ENCODE data around the gene TWSG1. TPM values are rescaled to one million over a fixed set of nuclear protein-coding genes. Genes with fewer than 3 reads are reported as not detected.
A peak's percentile ranks its signal among the peaks of the same experiment; 100 is the strongest.
"Not testable (repeated sequence)": the region's sequence is repeated elsewhere in the genome, so short reads cannot be mapped to it uniquely, and the experiment has no call there.

The TWSG1 gene
- total and polyA plus RNA-seq, 5 donors from 2014 or later: 1.9 to 2.6 (median 2.5) TPM

GRCh38 chr18:9389706-9390105 lies 55.1 kb downstream of the TWSG1 start:
- Mint-ChIP-seq H3K36me3 (peaks cover 6% of the 10 kb centered on the region), H3K9me3 (peaks cover 0 to 12% (median 0%) of the 10 kb centered on the region in 7 donors), H3K4me3 (no peak overlapping the region), H3K27me3 (no peaks in the 10 kb centered on the region), H3K4me1 (peaks cover 0 to 2% (median 0%) of the 10 kb centered on the region in 4 donors), H3K27ac (no peak overlapping the region)
- Histone ChIP-seq H3K27ac (ENCODE audit: insufficient read depth, low read length, poor library complexity, severe bottlenecking) (no peak overlapping the region), H3K4me3 (ENCODE audit: low read depth, low read length) (no peak overlapping the region), H3K4me1 (ENCODE audit: control insufficient read depth, insufficient read depth, low read length, poor library complexity, severe bottlenecking) (no peaks in the 10 kb centered on the region), H3K9me3 (ENCODE audit: control insufficient read depth in 2 of 2, low read length in 2 of 2) (peaks cover 2 to 4% of the 10 kb centered on the region in 2 experiments), H3K27me3 (ENCODE audit: control insufficient read depth, insufficient read depth, low read length) (no peaks in the 10 kb centered on the region), H3K36me3 (ENCODE audit: control insufficient read depth, insufficient read depth, low read length) (no peaks in the 10 kb centered on the region)
- no peak for ATAC-seq (ENCODE audit: low read depth in 2 of 2)
- no peak for DNase-seq

GRCh38 chr18:9392726-9393125 lies 58.2 kb downstream of the TWSG1 start:
- no peak overlapping the region for H3K27ac ChIP-seq (ENCODE audit: insufficient read depth, low read length, poor library complexity, severe bottlenecking)
- H3K4me3 ChIP-seq (ENCODE audit: low read depth, low read length): no peak overlapping the region
- Mint-ChIP-seq H3K36me3 (peaks cover 19% of the 10 kb centered on the region), H3K27ac (no peak overlapping the region), H3K4me3 (no peak overlapping the region), H3K27me3 (no peaks in the 10 kb centered on the region), H3K9me3 (peaks cover 0 to 12% (median 0%) of the 10 kb centered on the region in 7 donors), H3K4me1 (no peaks in the 10 kb centered on the region)
- ATAC-seq (ENCODE audit: low read depth in 2 of 2) (no peak), DNase-seq (no peak)
- no peaks in the 10 kb centered on the region for H3K36me3 ChIP-seq (ENCODE audit: control insufficient read depth, insufficient read depth, low read length)
- H3K27me3 ChIP-seq (ENCODE audit: control insufficient read depth, insufficient read depth, low read length): no peaks in the 10 kb centered on the region
- no peaks in the 10 kb centered on the region for H3K4me1 ChIP-seq (ENCODE audit: control insufficient read depth, insufficient read depth, low read length, poor library complexity, severe bottlenecking)
- peaks cover 2 to 4% of the 10 kb centered on the region in 2 experiments for H3K9me3 ChIP-seq (ENCODE audit: control insufficient read depth in 2 of 2, low read length in 2 of 2)

DNA sequence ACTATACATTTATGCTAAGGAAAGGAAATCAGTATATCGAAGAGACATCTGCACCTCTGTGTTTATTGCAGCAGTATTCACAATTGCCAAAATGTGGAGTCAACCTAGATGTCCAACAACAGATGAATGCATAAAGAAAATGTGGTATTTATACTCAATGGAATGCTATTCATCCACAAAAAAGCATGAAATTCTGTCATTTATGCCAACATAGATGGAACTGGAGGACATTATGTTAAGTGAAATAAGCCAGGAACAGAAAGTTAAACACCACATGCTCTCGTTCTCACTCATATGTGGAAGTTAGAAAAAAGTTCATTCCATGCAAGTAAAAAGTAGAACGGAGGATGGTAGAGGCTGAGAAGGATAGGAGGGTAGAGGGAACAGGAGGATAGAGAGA lies 59.5 kb downstream of the TWSG1 start:
- H3K4me3 Mint-ChIP-seq: no peak overlapping the region
- H3K4me3 ChIP-seq (ENCODE audit: low read depth, low read length): no peak overlapping the region
- H3K27ac Mint-ChIP-seq: no peak overlapping the region
- H3K9me3 Mint-ChIP-seq: peaks cover 0 to 12% (median 0%) of the 10 kb centered on the region in 7 donors
- H3K4me1 ChIP-seq (ENCODE audit: control insufficient read depth, insufficient read depth, low read length, poor library complexity, severe bottlenecking): no peaks in the 10 kb centered on the region
- no peaks in the 10 kb centered on the region for H3K27me3 ChIP-seq (ENCODE audit: control insufficient read depth, insufficient read depth, low read length)
- H3K4me1 Mint-ChIP-seq: no peaks in the 10 kb centered on the region
- H3K36me3 Mint-ChIP-seq: peaks cover 19% of the 10 kb centered on the region
- H3K27me3 Mint-ChIP-seq: no peaks in the 10 kb centered on the region
- no peak for ATAC-seq (ENCODE audit: low read depth in 2 of 2)
- H3K27ac ChIP-seq (ENCODE audit: insufficient read depth, low read length, poor library complexity, severe bottlenecking): no peak overlapping the region
- H3K36me3 ChIP-seq (ENCODE audit: control insufficient read depth, insufficient read depth, low read length): no peaks in the 10 kb centered on the region
- DNase-seq: no peak
- H3K9me3 ChIP-seq (ENCODE audit: control insufficient read depth in 2 of 2, low read length in 2 of 2): peaks cover 2 to 4% of the 10 kb centered on the region in 2 experiments

GRCh38 chr18:9400197-9400596 lies 65.6 kb downstream of the TWSG1 start:
- H3K4me1 ChIP-seq (ENCODE audit: control insufficient read depth, insufficient read depth, low read length, poor library complexity, severe bottlenecking): peaks cover 7% of the 10 kb centered on the region
- Mint-ChIP-seq H3K4me1 (peaks cover 0 to 9% (median 2%) of the 10 kb centered on the region in 4 donors), H3K27ac (no peak overlapping the region), H3K36me3 (peaks cover 8% of the 10 kb centered on the region), H3K27me3 (peaks cover 4% of the 10 kb centered on the region), H3K9me3 (no peaks in the 10 kb centered on the region), H3K4me3 (no peak overlapping the region)
- H3K4me3 ChIP-seq (ENCODE audit: low read depth, low read length): no peak overlapping the region
- no peaks in the 10 kb centered on the region for H3K9me3 ChIP-seq (ENCODE audit: control insufficient read depth in 2 of 2, low read length in 2 of 2)
- H3K27me3 ChIP-seq (ENCODE audit: control insufficient read depth, insufficient read depth, low read length): no peaks in the 10 kb centered on the region
- ATAC-seq (ENCODE audit: low read depth in 2 of 2) (no peak), DNase-seq (no peak)
- H3K36me3 ChIP-seq (ENCODE audit: control insufficient read depth, insufficient read depth, low read length): no peaks in the 10 kb centered on the region
- no peak overlapping the region for H3K27ac ChIP-seq (ENCODE audit: insufficient read depth, low read length, poor library complexity, severe bottlenecking)

- H3K9me3 ChIP-seq (ENCODE audit: control insufficient read depth in 2 of 2, low read length in 2 of 2): no peaks in the 10 kb centered on the region
- no peak overlapping the region for H3K27ac ChIP-seq (ENCODE audit: insufficient read depth, low read length, poor library complexity, severe bottlenecking)
- DNase-seq (no peak), ATAC-seq (ENCODE audit: low read depth in 2 of 2) (no peak)
- Mint-ChIP-seq H3K4me3 (no peak overlapping the region), H3K27ac (no peak overlapping the region), H3K27me3 (peaks cover 4% of the 10 kb centered on the region), H3K4me1 (peaks cover 0 to 9% (median 2%) of the 10 kb centered on the region in 4 donors), H3K36me3 (peaks cover 4% of the 10 kb centered on the region), H3K9me3 (no peaks in the 10 kb centered on the region)
- peaks cover 7% of the 10 kb centered on the region for H3K4me1 ChIP-seq (ENCODE audit: control insufficient read depth, insufficient read depth, low read length, poor library complexity, severe bottlenecking)
- H3K4me3 ChIP-seq (ENCODE audit: low read depth, low read length): no peak overlapping the region
- H3K36me3 ChIP-seq (ENCODE audit: control insufficient read depth, insufficient read depth, low read length): no peaks in the 10 kb centered on the region
- no peaks in the 10 kb centered on the region for H3K27me3 ChIP-seq (ENCODE audit: control insufficient read depth, insufficient read depth, low read length)
Measured at GRCh38 chr18:9401176-9401575, 66.6 kb downstream of the TWSG1 start.

DNA sequence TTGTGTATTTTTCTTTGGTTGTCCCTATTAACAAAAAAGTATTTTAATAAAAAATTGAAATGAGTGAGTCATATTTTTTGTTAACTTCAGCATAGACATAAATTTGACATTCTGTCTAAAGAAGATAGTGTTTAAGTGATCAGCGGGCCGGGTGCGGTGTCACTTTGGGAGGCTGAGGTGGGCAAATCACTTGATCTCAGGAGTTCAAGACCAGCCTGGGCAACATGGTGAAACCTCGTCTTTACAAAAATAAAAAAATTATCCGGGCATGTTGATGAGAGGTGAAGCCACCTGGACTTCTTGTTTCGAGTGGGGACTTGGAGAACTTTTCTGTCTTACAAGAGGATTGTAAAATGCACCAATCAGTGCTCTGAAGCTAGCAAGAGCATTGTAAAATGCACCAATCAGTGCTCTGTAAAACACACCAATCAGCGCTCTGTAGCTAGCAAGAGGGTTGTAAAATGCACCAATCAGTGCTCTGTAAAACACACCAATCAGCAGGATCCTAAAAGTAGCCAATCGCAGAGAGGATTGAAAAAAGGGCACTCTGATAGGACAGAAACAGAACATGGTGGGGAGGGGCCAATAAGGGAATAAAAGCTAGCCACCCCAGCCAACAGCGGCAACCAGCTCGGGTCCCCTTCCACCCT lies 67.9 kb downstream of the TWSG1 start:
- not testable (repeated sequence) for H3K4me1 Mint-ChIP-seq; H3K9me3 Mint-ChIP-seq; H3K9me3 ChIP-seq (ENCODE audit: control insufficient read depth in 2 of 2, low read length in 2 of 2); H3K36me3 ChIP-seq (ENCODE audit: control insufficient read depth, insufficient read depth, low read length); H3K4me3 Mint-ChIP-seq; H3K27ac ChIP-seq (ENCODE audit: insufficient read depth, low read length, poor library complexity, severe bottlenecking); H3K4me1 ChIP-seq (ENCODE audit: control insufficient read depth, insufficient read depth, low read length, poor library complexity, severe bottlenecking); H3K4me3 ChIP-seq (ENCODE audit: low read depth, low read length); ATAC-seq (ENCODE audit: low read depth in 2 of 2); H3K36me3 Mint-ChIP-seq; H3K27me3 ChIP-seq (ENCODE audit: control insufficient read depth, insufficient read depth, low read length); H3K27ac Mint-ChIP-seq; H3K27me3 Mint-ChIP-seq; DNase-seq

DNA sequence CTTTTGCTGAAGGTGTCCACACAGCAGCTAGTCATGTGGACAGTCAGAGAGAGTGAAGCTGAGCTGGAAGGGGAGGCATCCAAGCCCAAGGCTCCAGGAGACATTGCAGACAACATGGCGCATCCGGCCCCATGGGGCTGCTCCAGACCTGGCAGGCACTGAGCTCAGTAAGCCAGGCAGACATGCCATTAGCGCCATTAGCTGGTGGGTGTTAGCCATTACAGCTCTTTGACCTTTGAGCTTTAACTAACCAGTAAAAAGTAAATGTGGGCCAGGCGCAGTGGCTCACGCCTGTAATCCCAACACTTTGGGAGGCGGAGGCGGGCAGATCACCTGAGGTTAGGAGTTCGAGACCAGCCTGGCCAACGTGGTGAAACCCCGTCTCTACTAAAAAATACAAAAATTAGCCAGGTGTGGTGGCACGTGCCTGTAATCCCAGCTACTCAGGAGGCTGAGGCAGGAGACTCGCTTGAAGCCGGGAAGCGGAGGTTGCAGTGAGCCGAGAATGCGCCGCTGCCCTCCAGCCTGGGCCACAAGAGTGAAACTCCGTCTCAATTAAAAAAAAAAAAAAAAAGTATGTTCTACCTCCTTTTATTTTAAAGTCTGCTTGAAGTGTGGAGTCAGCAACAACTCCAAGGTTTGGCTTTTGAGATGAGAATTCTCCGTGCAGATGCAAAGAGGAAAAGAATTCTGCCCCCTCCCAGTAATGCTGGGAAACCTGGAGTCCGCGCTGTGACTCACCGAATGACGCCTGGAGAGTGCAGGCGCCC lies 69.4 kb downstream of the TWSG1 start:
- no peak overlapping the region for H3K4me3 ChIP-seq (ENCODE audit: low read depth, low read length)

More for the DNA sequence above, 69.4 kb downstream of the TWSG1 start:
- peaks cover 0 to 9% (median 2%) of the 10 kb centered on the region in 4 donors for H3K4me1 Mint-ChIP-seq
- Histone ChIP-seq H3K27ac (ENCODE audit: insufficient read depth, low read length, poor library complexity, severe bottlenecking) (no peak overlapping the region), H3K4me1 (ENCODE audit: control insufficient read depth, insufficient read depth, low read length, poor library complexity, severe bottlenecking) (peaks cover 7% of the 10 kb centered on the region), H3K27me3 (ENCODE audit: control insufficient read depth, insufficient read depth, low read length) (no peaks in the 10 kb centered on the region), H3K36me3 (ENCODE audit: control insufficient read depth, insufficient read depth, low read length) (no peaks in the 10 kb centered on the region), H3K9me3 (ENCODE audit: control insufficient read depth in 2 of 2, low read length in 2 of 2) (no peaks in the 10 kb centered on the region)
- H3K36me3 Mint-ChIP-seq: no peaks in the 10 kb centered on the region
- DNase-seq: no peak
- peak overlapping the region in 1 of 3 donors; percentile 11 for H3K27ac Mint-ChIP-seq
- peak overlapping the region in 3 of 4 donors; percentile 11 to 79 (median 72) for H3K4me3 Mint-ChIP-seq
- ATAC-seq (ENCODE audit: low read depth in 2 of 2): no peak
- H3K27me3 Mint-ChIP-seq: peaks cover 10% of the 10 kb centered on the region
- H3K9me3 Mint-ChIP-seq: no peaks in the 10 kb centered on the region

Measured in CD4-positive, CD25-positive, alpha-beta regulatory T cell (primary cell).